Raji (cell line): ENCODE data around the gene IL7R.

Source experiments
- POLR2A ChIP-seq: IDR thresholded peaks from 2 replicates; pipeline ENCODE4 v1.6.1; 2011; ENCODE audit warnings: low read depth, low read length, control low read depth; ENCODE audit not compliant: insufficient read depth

Gene IL7R

GRCh38 chr5:35857606-35858205 lies 1.0 kb downstream of the IL7R start:
- no peak for TF ChIP-seq POLR2A

- no peak for TF ChIP-seq POLR2A
Observed at GRCh38 chr5:35859101-35859661, 2.5 kb downstream of the IL7R start.

- no peak for TF ChIP-seq POLR2A
Observed at GRCh38 chr5:35860686-35861085, 4.0 kb downstream of the IL7R start.

- TF ChIP-seq POLR2A = no peak
Observed at GRCh38 chr5:35861718-35862117, 5.0 kb downstream of the IL7R start.

GRCh38 chr5:35862126-35862525 lies 5.4 kb downstream of the IL7R start:
- TF ChIP-seq POLR2A = no peak

GRCh38 chr5:35863159-35863558 lies 6.5 kb downstream of the IL7R start:
- no peak for TF ChIP-seq POLR2A

- TF ChIP-seq POLR2A = no peak
Observed at GRCh38 chr5:35867998-35868397, 11.3 kb downstream of the IL7R start.

GRCh38 chr5:35869685-35870277 lies 13.1 kb downstream of the IL7R start:
- TF ChIP-seq POLR2A = no peak

- no peak for TF ChIP-seq POLR2A
Observed at GRCh38 chr5:35870605-35871004, 13.9 kb downstream of the IL7R start.

- no peak for TF ChIP-seq POLR2A
Observed at GRCh38 chr5:35876454-35876853, 19.8 kb downstream of the IL7R start.

GRCh38 chr5:35876922-35877321 lies 20.2 kb downstream of the IL7R start:
- TF ChIP-seq POLR2A = no peak

- no peak for TF ChIP-seq POLR2A
Observed at GRCh38 chr5:35877655-35878054, 21.0 kb downstream of the IL7R start.

GRCh38 chr5:35878079-35878478 lies 21.4 kb downstream of the IL7R start:
- TF ChIP-seq POLR2A = no peak

- no peak for TF ChIP-seq POLR2A
Observed at GRCh38 chr5:35879096-35879495, 22.4 kb downstream of the IL7R start.

- TF ChIP-seq POLR2A = no peak
Observed at GRCh38 chr5:35879649-35880048, 23.0 kb downstream of the IL7R start.

- no peak for TF ChIP-seq POLR2A
Observed at GRCh38 chr5:35880156-35880555, 23.5 kb downstream of the IL7R start.

GRCh38 chr5:35881758-35882157 lies 25.1 kb downstream of the IL7R start:
- no peak for TF ChIP-seq POLR2A
